Posterior vena cava (tissue), 2 donors: Measurements from ENCODE around the gene SLC25A33. TPM values are rescaled to one million over a fixed set of nuclear protein-coding genes. Genes with fewer than 3 reads are reported as not detected.
A peak's percentile ranks its signal among the peaks of the same experiment; 100 is the strongest.
"Not testable (repeated sequence)": the region's sequence is repeated elsewhere in the genome, so short reads cannot be mapped to it uniquely, and the experiment has no call there.

Source experiments
- DNase-seq: peaks from one replicate; pipeline ENCODE4 v3.0.0-alpha.2; 2020; ENCODE audit warnings: low spot score
- intact Hi-C, 2 donors: fragments of 100-400 bp; cut with DNase I; formaldehyde crosslinking; loops; one replicate each; pipeline versions ENCODE4 v1.14.1 to v1.14.2; 2022 to 2023
- total RNA-seq, 2 donors: library from RNA; stranded (reverse); fragmentation: NEBNext Ultra II Directional; extraction: Animal tissue kit (Norgen Biotek cat#: 25700); gene quantifications; one replicate each; pipeline ENCODE4 v1.2.1, GENCODE V29; 2021
- donor health status: DM: yes; HTN: yes; CAD: no.
- donor health status: DM: yes; HTN: yes; CAD: no.

Gene SLC25A33
- total RNA-seq, 2 donors from 2014 or later: 2.3 to 4.5 TPM

DNA sequence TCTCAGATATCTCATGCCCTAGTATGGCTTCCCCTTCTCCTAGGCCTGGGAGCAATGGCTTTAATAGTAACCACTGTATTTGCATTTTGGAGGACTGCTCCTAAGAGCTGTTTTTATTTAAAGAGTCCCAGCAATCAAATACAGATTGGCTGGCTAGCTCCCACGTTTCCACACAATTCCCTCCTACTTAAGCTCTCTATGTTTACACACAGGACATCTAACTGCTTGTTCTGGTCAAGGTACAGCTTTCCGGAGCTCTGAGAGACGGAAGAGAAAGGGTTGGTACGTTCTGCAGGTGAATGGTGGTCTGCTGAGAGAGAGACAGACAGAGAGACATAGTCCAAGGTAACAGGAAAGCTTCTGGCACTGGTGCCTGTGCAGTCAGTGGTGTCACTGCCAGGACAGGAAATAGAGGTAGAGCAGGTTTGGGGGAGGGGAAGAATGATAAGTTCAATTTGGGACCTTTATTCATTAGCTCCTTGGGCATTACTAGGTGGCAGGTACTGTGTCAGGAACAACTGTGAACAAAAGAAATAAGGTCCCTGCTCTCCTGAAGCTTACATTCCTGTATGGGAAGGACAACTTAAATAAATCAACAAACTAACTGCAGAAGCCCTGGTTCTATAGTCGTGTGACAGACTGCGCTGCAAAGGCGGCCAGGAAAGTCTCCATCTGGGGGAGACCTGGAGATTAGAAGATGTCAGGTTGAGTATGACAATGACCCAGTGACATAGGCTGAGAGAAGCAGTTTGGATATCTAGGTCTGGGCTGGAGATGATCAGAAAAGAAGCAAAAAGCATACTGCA is 1.2 kb upstream of the SLC25A33 start:
- intact Hi-C loops: no loop called here
- no peak for DNase-seq

DNA sequence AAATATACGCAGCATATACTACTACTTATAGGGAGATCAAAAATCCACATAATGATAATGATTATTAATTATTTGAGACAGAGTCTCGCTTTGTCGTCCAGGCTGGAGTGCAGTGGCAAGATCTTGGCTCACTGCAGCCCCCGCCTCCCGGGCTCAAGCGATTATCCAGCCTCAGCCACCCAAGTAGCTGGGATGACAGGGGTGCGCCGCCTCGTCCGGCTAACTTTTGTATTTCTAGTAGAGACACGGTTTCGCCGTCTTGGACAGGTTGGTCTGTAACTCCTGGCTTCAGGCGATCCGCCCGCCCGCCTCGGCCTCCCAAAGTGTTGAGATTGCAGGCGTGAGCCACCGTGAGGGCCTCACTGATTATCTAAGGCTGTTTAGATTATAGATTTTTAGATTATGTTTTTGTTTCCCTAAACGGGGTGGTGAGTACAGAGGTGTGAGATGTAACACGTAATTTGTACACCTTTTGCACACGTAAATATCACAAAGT is 548 bp upstream of the SLC25A33 start:
- intact Hi-C loops: no loop called here
- DNase-seq: no peak

DNA sequence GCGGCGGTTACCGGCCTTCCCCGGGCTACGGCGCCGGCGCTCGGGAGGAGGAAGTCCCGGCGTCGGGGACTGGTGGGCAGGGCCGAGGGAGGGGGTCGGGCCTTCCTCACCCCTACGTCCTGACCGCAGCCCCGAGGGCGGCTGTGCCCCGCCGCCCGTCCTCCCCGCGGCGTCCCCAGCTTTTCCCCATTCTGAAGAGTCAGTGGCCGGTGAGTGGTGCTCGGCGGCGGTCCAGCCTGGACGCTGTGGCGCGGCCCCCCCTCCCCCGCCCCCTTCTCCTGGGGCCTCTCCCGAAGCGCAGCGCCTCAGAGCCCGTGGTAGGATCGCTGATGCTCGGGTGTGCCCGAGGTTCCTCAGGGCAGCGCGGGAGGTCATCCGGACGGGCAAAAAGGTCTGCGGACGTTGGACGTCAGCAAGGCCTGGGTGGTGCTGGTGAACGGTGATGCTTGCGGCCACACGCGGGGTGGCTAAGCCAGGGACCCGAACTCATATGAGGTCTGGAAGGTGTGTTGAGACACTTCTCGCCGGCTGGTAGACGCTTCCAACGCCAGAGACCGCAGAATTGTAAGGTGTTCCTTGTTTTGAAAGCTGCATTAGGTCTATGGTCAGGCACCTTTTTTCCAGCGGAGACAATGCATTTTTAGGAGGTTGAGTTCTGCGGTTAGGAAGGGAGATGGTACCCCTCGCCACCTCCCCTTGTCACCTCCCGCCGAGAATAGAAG is 725 bp downstream of the SLC25A33 start:
- DNase-seq: peak; percentile 81
- intact Hi-C loops: no loop called here

DNA sequence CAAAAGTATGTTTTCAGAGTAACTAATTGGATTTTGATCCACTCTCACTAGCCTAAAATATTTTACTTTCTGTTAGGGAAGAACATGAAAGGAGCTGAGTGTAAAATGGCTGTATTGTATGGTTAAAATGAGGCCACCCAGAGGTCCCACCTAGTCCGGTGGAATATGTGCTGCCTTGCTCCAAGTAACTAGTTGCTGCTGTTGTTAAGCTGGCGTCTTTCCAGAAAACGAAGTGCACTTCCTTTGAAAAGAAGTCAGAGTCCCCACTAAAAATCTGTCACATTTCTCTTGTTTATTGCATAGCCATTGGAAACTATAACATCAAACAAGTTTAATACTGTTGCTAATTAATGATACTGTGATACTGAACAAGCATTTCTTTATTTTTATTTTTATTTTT is 3.2 kb downstream of the SLC25A33 start:
- DNase-seq: no peak
- intact Hi-C loops: no loop called here

DNA sequence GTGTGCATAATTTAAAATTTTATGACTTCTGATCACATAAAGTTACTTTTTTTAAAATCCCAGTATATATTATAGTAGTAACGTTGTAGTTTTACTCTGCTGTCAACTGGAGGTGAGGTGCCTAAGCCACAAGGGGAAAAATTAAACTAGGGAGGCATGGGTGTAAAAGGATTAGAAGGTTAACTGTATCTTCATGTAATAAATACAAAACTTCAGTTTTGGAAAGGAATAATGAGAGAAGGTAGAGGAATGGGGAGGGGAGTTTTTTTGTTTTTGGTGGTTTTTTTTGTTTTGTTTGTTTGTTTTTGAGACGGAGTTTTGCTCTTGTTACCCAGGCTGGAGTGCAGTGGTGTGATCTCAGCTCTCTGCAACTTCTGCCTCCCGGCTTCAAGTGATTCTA is 5.7 kb downstream of the SLC25A33 start:
- DNase-seq: no peak
- intact Hi-C loops: no loop called here

DNA sequence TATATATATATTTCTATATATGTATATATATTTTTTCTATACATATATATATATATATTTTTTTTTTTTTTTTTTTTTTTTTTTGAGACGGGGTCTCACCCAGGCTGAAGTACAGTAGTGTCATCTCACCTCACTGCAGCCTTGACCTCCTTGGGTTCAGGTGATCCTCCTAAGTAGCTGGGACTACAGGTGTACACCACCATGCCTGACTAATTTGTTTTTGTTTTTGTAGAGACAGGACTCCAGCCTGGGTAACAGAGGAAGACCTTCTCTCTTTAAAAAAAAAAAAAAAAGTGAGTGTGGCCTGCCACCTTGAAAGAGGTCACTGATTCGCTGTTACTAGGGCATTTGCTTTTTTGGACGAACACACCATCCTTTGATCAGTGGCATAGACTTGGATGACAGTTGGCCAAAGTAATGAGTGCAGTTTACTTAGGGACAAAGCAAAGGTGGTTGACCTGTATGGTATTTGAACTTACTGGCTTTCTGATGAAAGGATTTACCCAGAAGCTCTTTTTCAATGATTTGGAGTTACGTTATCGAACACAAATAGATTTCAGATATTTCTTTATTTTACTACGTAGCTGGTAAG is 10.8 kb downstream of the SLC25A33 start:
- DNase-seq: no peak
- intact Hi-C loops: no loop called here

DNA sequence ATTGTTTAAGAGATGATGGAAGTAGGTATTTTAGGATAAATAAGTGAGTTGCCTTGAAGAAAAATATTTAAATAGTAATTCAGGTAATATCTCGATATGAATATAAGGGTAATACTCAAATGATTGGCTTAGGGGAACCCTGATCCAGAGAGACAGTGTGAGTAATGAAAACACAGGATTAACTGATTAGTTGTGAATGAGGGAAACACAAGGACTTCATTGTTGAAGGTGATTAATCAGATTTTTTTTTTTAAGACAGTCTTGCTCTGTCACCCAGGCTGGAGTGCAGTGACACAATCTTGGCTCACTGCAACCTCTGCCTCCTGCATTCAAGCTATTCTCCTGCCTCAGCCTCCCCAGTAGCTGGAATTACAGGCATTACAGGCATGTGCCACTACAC is 12.7 kb downstream of the SLC25A33 start:
- intact Hi-C loops: no loop called here
- no peak for DNase-seq

DNA sequence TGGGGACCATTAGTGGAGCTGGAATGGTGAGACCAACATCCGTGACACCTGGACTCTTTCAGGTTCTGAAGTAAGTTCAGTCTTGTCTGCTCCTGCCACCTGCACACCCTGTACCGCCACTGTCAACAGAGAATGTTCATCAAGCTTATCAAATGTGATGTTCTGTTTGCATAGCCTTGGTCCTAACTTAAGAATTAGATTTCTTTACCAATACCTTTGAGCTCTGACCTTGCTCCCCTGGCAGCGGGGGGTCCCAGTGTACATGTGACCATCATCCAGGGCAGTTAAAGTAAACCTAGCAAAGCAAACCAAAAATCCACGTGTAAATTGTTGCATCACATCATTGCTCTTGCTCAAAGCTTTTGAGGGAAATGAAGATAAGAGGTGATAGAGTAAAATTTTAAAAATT is 14.5 kb downstream of the SLC25A33 start:
- no peak for DNase-seq
- intact Hi-C loops: no loop called here

DNA sequence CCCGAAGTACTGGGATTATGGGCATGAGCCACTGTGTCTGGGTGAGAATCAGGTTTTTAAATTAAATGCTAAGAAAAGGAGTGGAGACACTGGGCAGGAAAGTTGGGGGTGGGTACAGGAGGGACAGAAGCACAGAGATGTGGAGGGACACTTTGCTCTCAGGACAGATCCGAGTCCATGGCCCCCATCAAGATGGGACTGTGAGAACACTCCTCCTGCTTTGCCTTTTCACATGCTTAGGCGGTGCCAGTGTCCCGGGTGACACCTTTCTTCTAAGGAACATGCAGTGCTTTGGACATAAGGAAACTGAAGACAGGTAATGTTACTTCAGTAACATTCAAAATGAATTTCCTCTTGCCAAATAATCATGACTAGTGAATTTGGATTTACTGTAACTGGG is 16.7 kb downstream of the SLC25A33 start:
- intact Hi-C loops: no loop called here
- DNase-seq: no peak

DNA sequence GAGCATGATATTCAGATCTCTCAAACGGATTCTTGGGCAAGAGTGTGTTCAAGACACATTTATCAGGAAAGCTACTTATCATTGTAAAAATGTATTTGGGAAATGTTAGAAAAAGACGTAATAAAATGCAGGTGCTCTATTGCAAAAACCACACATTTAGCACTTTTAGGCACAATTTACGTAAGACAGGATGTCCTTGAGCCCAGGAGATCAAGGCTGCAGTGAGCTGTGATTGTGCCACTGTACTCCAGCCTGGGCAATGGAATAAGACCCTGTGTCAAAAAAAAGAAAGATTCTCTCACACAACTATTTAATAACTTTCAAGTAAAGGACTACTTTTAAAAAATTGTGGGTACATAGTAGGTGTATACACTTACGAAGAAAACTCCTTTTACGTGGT is 18.4 kb downstream of the SLC25A33 start:
- intact Hi-C loops: no loop called here
- no peak for DNase-seq

DNA sequence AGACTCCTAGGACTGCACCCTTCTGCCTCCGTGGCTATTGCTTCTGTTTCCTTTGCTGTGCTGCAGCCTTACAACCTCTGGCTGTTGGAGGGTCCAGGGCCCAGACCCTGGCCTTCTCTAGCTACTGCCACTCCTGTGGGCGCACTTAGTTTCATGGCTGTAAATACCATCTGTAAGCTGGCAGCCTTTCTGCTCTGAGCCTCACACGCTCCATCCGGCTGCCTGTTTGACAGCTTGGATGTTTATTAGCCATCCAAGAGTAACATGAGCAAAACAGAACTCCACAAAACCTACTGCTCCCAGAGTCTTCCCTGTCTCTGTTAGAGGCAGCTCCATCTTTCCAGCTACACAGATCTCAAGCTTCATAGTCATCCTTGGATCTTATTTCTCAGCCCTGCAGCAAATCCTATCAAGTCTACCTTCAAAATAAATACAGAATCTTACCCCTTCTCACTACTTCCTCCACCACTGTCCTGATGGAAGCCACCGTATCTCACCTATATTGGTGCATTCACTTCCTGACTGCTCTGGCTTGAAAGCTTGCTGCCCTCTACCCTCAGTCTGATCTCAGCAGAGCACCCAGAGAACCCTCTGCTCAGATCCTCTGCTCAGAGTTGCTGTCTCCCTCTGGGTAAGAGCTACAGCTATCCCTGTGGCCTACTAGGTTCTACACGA is 19.1 kb downstream of the SLC25A33 start:
- intact Hi-C loops: no loop called here

DNA sequence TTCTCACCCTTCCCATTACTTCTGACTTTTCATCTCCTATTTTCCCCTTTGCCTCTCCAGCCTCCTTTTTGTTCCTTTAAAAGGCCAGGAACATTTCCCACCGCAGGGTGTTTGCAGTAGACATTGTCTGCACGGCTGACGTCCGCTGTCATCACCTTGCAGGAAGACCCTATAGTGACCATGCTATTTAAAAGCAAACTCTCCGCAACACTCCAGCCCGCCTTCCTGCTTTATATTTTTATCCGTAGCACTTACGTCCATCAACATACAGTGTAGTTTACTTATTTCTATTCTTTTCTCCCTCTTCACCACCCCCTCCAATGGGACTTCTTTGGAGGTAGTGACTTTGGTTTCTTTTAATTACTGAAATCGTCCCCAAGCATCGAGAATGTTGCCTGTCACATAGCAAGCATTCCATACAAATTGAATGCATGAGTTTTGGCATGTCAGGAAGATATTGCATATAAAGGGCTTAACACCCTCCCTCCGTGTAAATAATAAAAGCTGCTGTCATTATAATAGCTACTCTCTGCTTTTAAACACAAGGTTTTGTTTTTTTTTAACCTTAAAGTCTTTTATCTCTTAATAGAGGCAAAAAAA is 19.8 kb downstream of the SLC25A33 start:
- intact Hi-C loops: no loop called here
- no peak for DNase-seq

More for the DNA sequence above, 19.1 kb downstream of the SLC25A33 start:
- no peak for DNase-seq

DNA sequence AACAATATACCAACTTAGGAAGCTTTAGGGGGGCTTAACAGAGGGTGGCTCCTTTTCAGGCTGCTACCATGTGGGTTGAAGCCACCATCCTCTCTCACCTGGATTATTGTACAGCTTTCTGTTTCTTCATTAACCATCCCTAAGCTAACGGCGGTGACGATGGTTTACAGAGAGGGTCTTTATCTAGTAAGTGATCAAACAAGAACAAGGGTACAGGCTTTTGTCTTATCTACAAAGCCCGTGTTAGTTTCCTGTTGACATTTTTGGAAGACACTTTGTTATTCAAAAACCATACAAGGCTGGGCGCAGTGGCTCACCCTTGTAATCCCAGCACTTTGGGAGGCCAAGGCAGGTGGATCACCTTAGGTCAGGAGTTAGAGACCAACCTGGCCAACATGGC is 20.4 kb downstream of the SLC25A33 start:
- no peak for DNase-seq
- intact Hi-C loops: no loop called here

DNA sequence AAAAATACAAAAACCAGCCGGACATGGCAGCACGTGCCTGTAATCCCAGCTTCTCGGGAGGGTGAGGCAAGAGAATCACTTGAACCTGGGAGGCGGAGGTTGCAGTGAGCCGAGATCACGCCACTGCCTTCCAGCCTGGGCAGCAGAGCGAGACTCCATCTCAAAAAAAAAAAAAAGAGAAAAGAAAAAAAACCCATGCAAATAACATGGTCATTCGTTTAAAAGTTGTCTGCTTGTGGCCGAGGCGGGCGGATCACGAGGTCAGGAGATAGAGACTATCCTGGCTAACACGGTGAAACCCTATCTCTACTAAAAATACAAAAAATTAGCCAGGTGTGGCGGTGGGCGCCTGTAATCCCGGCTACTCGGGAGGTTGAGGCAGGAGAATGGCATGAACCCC is 20.8 kb downstream of the SLC25A33 start:
- intact Hi-C loops, DNase-seq: not testable (repeated sequence)

DNA sequence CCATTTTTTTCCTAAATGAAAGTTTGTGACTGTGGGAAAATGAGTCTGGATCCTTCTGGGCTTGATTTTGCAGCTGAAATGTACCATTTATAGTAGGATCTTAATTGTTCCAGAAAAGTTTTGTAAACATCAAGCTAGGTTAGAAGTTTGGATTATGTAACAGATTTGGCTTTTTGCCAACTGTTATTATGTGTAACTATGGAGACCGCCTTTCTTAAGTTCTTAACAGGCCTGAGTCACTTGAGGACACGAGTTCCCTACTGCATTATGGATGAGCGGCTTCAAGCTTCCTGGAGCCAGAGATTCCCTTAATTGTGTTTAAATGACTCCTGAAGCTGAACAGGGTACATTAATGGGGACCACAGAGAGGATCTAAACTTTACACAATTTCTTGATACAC is 22.2 kb downstream of the SLC25A33 start:
- no peak for DNase-seq
- intact Hi-C loops: no loop called here

DNA sequence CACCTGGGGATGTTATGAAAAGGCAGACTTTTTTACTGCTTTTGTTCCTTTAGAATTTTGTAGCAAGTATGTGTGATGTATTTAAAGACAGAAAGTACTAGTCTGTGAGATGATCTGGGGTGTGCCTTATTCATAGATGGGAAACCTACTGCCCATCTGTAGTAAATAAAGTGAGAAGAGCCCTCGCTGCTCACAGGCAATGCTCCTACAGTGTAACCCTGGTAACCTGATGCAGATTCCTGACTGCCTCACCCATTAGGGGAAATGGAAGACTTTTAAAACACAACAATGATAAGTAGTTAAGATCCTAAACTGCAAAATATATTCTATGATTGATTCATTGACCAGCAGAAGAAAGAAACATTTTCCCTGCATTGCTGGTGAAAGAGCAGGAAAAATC is 30.0 kb downstream of the SLC25A33 start:
- no peak for DNase-seq
- intact Hi-C loops: no loop called here

DNA sequence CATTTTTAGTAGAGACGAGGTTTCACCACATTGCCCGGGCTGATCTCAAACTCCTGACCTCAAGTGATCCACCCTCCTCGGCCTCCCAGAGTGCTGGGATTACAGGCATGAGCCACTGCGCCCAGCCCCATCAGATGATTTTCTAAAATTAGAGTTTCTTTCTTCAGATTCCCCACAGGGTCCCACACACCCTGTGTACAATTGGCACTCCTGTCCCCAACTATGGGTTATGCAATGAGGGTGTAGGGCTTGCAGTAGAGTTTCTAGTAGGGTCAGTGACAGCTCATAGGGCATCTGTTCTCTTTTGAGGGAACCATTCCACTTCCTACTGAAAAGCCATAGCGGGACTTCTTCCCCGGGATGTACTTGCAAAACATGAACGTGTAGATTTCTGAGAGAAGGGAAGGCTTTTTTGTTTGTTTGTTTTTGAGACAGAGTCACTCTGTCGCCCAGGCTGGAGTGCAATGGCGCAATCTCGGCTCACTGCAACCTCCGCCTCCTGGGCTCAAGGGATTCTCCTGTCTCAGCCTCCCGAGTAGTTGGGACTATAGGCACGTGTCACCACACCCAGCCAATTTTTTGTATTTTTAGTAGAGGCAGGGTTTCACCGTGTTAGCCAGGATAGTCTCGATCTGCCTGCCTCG is 31.7 kb downstream of the SLC25A33 start:
- intact Hi-C loops: loop anchor here (5.0 to 10.0 kb wide), 2 partner anchors 74 to 306 kb away; no protein-coding TSS in a partner anchor
- DNase-seq: not testable (repeated sequence)

DNA sequence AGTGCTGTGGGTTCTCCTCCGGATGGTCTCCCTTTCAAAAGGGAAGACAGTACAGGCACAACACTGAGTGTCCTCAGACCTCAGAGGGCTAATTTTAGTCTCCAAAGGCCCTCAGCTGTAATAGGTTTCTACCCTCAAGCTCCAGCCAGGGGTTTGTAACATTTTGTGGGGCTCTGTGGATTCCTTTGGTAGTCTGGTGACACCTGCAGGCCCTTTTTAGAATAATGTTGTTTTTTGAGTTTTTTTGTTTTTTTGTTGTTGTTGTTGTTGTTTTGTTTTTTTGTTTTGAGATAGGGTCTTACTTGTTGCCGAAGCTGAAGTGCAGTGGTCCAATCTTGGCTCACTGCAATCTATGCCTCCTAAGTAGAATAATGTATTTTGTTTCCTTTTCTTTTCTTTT is 34.5 kb downstream of the SLC25A33 start:
- no peak for DNase-seq
- intact Hi-C loops: loop anchor here (5.0 to 10.0 kb wide), 2 partner anchors 76 to 309 kb away; no protein-coding TSS in a partner anchor

DNA sequence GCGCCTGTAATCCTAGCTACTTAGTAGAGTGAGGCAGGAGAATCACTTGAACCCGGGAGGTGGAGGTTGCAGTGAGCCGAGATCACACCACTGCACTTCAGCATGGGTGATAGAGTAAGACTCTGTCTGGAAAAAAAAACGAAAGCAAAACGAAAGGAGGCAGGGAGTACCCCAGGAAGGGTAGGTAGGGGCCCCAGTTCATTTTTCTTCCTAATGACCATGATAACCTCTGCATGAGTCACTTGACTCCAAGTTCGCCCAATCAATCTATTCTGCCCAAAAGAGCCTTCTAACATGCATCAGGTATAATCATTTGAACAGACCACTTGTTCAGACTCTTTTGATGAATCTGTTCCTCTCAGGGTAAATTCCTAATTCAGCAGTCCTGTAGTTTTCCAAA is 36.2 kb downstream of the SLC25A33 start:
- DNase-seq: no peak
- intact Hi-C loops: loop anchor here in 1 of 2 donors (10.0 kb wide), 1 partner anchor 311 kb away; no protein-coding TSS in a partner anchor
